SK-N-SH (cell line): ENCODE data around the gene HIF1A. TPM values are rescaled to one million over a fixed set of nuclear protein-coding genes. Genes with fewer than 3 reads are reported as not detected.

Source experiments
- CTCF ChIA-PET: fragments of 300-600, 350-600 bp; formaldehyde crosslinking; extraction: SDS; loops from one replicate; lab custom pipeline; 2021; lab: Yijun Ruan, JAX
- POLR2A ChIA-PET: fragments of 350-600 bp; sonication (Branson Sonifier 250); formaldehyde crosslinking; extraction: SDS; loops from one replicate; lab custom pipeline; 2020; ENCODE audit warnings: antibody characterized with exemption, inconsistent platforms; lab: Yijun Ruan, JAX
- DNase-seq: peaks from one replicate; pipeline ENCODE4 v3.0.0; 2012
- H2AFZ ChIP-seq: fragments of 200-600 bp; sonication (generic); 2 replicates; pipeline ENCODE4 v1.8.1; 2016; ENCODE audit warnings: antibody characterized with exemption, mild to moderate bottlenecking, low read depth
- H3F3A ChIP-seq: fragments of 200-600 bp; sonication (generic); replicated peaks from 2 replicates; pipeline ENCODE3; 2016; ENCODE audit warnings: antibody characterized with exemption, mild to moderate bottlenecking; ENCODE audit not compliant: insufficient read depth
- H3K27ac ChIP-seq, 2 experiments: fragments of 200-500 bp in 1 of 2; fragments of 200-600 bp in 1 of 2; sonication (Bioruptor generic) in 1 of 2; sonication (generic), shearing (Covaris generic) in 1 of 2; 2 replicates each; pipeline versions ENCODE4 v1.5.1 to v1.6.1; 2014 to 2016; ENCODE audit warnings: low read depth in 2 of 2, inconsistent platforms in 1 of 2, low read length in 1 of 2, mild to moderate bottlenecking in 1 of 2, mixed read lengths in 1 of 2
- H3K27me3 ChIP-seq: fragments of 200-600 bp; sonication (generic), shearing (Covaris generic); 2 replicates; pipeline ENCODE4 v1.6.1; 2016; ENCODE audit warnings: mixed run types; ENCODE audit not compliant: insufficient read depth
- H3K36me3 ChIP-seq, 2 experiments: fragments of 200-500 bp in 1 of 2; fragments of 200-600 bp in 1 of 2; sonication (Bioruptor generic) in 1 of 2; sonication (generic) in 1 of 2; replicated peaks in 1 of 2; 2 replicates each; pipeline versions ENCODE3 to v1.5.1; 2014 to 2016; ENCODE audit warnings: low read length in 1 of 2, mild to moderate bottlenecking in 1 of 2; ENCODE audit not compliant: insufficient read depth in 2 of 2, control insufficient read depth in 1 of 2
- H3K4me1 ChIP-seq, 2 experiments: fragments of 200-500 bp in 1 of 2; fragments of 200-600 bp in 1 of 2; sonication (Bioruptor generic) in 1 of 2; sonication (generic), shearing (Covaris generic) in 1 of 2; 2 replicates each; pipeline versions ENCODE4 v1.5.1 to v1.6.1; 2014 to 2016; ENCODE audit warnings: low read depth in 1 of 2, low read length in 1 of 2, mixed run types in 1 of 2; ENCODE audit not compliant: insufficient read depth in 2 of 2, control insufficient read depth in 1 of 2
- H3K4me2 ChIP-seq: fragments of 200-600 bp; sonication (generic), shearing (Covaris generic); 2 replicates; pipeline ENCODE4 v1.6.1; 2017; ENCODE audit warnings: mixed run types
- H3K4me3 ChIP-seq, 2 experiments: fragments of 200-500 bp in 1 of 2; fragments of 200-600 bp in 1 of 2; sonication (Bioruptor generic) in 1 of 2; sonication (generic), shearing (Covaris generic) in 1 of 2; 2 replicates each; pipeline versions ENCODE4 v1.5.1 to v1.8.1; 2014 to 2016; ENCODE audit warnings: low read depth in 2 of 2, inconsistent platforms in 1 of 2, low read length in 1 of 2, mild to moderate bottlenecking in 1 of 2, mixed read lengths in 1 of 2, moderate library complexity in 1 of 2
- H3K79me2 ChIP-seq: fragments of 200-600 bp; sonication (generic); 2 replicates; pipeline ENCODE4 v1.8.1; 2017; ENCODE audit warnings: mild to moderate bottlenecking; ENCODE audit not compliant: insufficient read depth
- H3K9ac ChIP-seq: fragments of 200-600 bp; sonication (generic); 2 replicates; pipeline ENCODE4 v1.6.1; 2017; ENCODE audit warnings: mixed run types
- H3K9me2 ChIP-seq: fragments of 200-600 bp; sonication (generic); 2 replicates; pipeline ENCODE4 v1.6.1; 2017; ENCODE audit warnings: mixed run types
- H3K9me3 ChIP-seq: fragments of 200-600 bp; sonication (generic); 2 replicates; pipeline ENCODE4 v1.6.1; 2017; ENCODE audit warnings: mixed run types, mild to moderate bottlenecking, moderate library complexity
- H4K20me1 ChIP-seq: fragments of 200-600 bp; sonication (generic); 2 replicates; pipeline ENCODE4 v1.6.1; 2017; ENCODE audit warnings: mild to moderate bottlenecking, mixed run types; ENCODE audit not compliant: insufficient read depth
- CHD2 ChIP-seq: fragments of 150-350 bp; IDR thresholded peaks from 2 replicates; pipeline ENCODE4 v1.6.1; 2018; ENCODE audit warnings: low read length; ENCODE audit not compliant: partially characterized antibody
- ELF1 ChIP-seq: IDR thresholded peaks from 2 replicates; pipeline ENCODE4 v1.4.0; 2012
- EZH2phosphoT487 ChIP-seq: fragments of 200-600 bp; sonication (generic); IDR thresholded peaks from 2 replicates; pipeline ENCODE4 v1.6.1; 2017; ENCODE audit warnings: low read depth, mixed run types, mild to moderate bottlenecking, antibody characterized with exemption, moderate library complexity, borderline replicate concordance
- FOXM1 ChIP-seq: IDR thresholded peaks from 2 replicates; pipeline ENCODE4 v1.4.0; 2012; ENCODE audit warnings: low read depth, mild to moderate bottlenecking
- GABPA ChIP-seq: IDR thresholded peaks from 2 replicates; pipeline ENCODE4 v1.4.0; 2012; ENCODE audit warnings: low read depth, mild to moderate bottlenecking
- GATA2 ChIP-seq: sonication (generic); formaldehyde crosslinking; IDR thresholded peaks from 2 replicates; pipeline ENCODE4 v1.5.0; 2020; ENCODE audit warnings: mild to moderate bottlenecking, missing genetic modification reagents
- MEF2A ChIP-seq: IDR thresholded peaks from 2 replicates; pipeline ENCODE4 v1.4.0; 2012; ENCODE audit warnings: low read depth, borderline replicate concordance
- MXI1 ChIP-seq: IDR thresholded peaks from 2 replicates; pipeline ENCODE4 v1.6.1; 2012; ENCODE audit warnings: mild to moderate bottlenecking, low read depth, low read length, improper control_type of control experiment
- NFIC ChIP-seq: IDR thresholded peaks from 2 replicates; pipeline ENCODE4 v1.4.0; 2012; ENCODE audit warnings: borderline replicate concordance
- NRF1 ChIP-seq: IDR thresholded peaks from 2 replicates; pipeline ENCODE4 v1.6.1; 2012; ENCODE audit warnings: low read depth, mild to moderate bottlenecking, low read length
- POLR2AphosphoS5 ChIP-seq: IDR thresholded peaks from 2 replicates; pipeline ENCODE4 v1.6.1; 2012; ENCODE audit warnings: low read depth, low read length
- RAD21 ChIP-seq: IDR thresholded peaks from 2 replicates; pipeline ENCODE4 v1.6.1; 2012; ENCODE audit warnings: mild to moderate bottlenecking, low read length
- SIN3A ChIP-seq: IDR thresholded peaks from 2 replicates; pipeline ENCODE4 v1.6.1; 2012; ENCODE audit warnings: low read depth, mild to moderate bottlenecking, low read length, moderate library complexity, borderline replicate concordance
- TAF1 ChIP-seq: IDR thresholded peaks from 2 replicates; pipeline ENCODE4 v1.6.1; 2012; ENCODE audit warnings: low read depth, mild to moderate bottlenecking, low read length, moderate library complexity, borderline replicate concordance
- TEAD4 ChIP-seq: IDR thresholded peaks from 2 replicates; pipeline ENCODE4 v1.4.0; 2012; ENCODE audit warnings: mild to moderate bottlenecking, borderline replicate concordance; ENCODE audit not compliant: insufficient read depth
- WGBS: methylation state at CpG from one replicate; pipeline ENCODE4 v1.1.6; 2017; ENCODE audit warnings: low lambda C conversion rate; 5-methylcytosine and 5-hydroxymethylcytosine counted together
- polyA plus RNA-seq, 3 experiments: library from polyadenylated mRNA; depleted of rRNA; stranded (reverse); fragments of >200 nt; gene quantifications; 2 replicates each; pipeline ENCODE4 v1.2.3, GENCODE V29; 2012
- TF ChIP-seq, protein P1 (sequence below): fragments of 150-350 bp; IDR thresholded peaks from 2 replicates; pipeline ENCODE4 v1.6.1; 2017; ENCODE audit warnings: antibody characterized with exemption, low read length, low read depth, borderline replicate concordance
- TF ChIP-seq, protein P2 (sequence below): IDR thresholded peaks from 2 replicates; pipeline ENCODE4; 2012
- TF ChIP-seq, protein P3 (sequence below): fragments of 150-350 bp; IDR thresholded peaks from 2 replicates; pipeline ENCODE4 v1.6.1; 2016; ENCODE audit warnings: mild to moderate bottlenecking, low read depth, low read length
- TF ChIP-seq, protein P4 (sequence below): IDR thresholded peaks from 2 replicates; pipeline ENCODE4 v1.6.1; 2012; ENCODE audit warnings: mild to moderate bottlenecking, low read depth, low read length, moderate library complexity
- TF ChIP-seq, protein P5 (sequence below): IDR thresholded peaks from 2 replicates; pipeline ENCODE4 v1.4.0; 2012; ENCODE audit warnings: low read depth
- TF ChIP-seq, protein P6 (sequence below): fragments of 200-600 bp; sonication (generic); IDR thresholded peaks from 2 replicates; pipeline ENCODE4 v1.6.1; 2017; ENCODE audit warnings: antibody characterized with exemption, mild to moderate bottlenecking, moderate library complexity
- TF ChIP-seq, protein P7 (sequence below): IDR thresholded peaks from 2 replicates; pipeline ENCODE4 v1.4.0; 2012; ENCODE audit warnings: low read depth, borderline replicate concordance

Gene HIF1A
- polyA plus RNA-seq, 1 of the 3 experiments (the other 2 are of a cell fraction): 20.8 TPM

DNA sequence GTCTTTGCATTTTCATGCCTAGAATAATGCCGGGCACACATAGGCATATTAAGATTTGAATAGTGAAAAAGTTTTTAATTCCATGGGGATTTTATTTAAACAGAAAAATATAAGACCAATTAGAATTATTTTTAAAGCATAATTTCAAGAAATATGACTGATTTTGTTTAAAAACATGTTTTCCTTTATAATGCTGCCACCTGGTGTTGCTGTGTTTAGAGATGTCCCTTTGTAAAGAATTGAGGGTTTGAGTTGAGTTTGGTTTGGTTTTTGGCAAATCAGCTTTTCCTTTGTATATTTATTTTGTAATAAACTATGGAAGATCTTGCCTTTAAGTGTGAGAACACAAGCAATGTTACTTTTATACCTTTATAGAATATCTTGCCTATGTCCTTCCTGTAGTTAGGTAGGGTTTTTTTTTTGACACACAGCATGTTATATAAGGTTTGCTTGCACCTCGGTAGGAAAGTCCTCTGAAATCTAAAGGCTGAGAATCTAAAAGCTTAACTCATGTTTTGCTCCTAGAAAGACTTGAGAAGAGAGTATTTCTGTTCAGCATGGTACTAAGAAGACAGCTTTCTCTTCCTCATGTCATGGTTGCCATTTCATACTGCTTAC is 35.6 kb downstream of the HIF1A start:
- Histone ChIP-seq H3K9me3 (no peaks in the 10 kb centered on the region), H3K36me3 (peaks cover 83 to 90% of the 10 kb centered on the region in 2 experiments), H3F3A (peaks cover 21% of the 10 kb centered on the region), H4K20me1 (peaks cover 5% of the 10 kb centered on the region; the same call in 1 of the 2 replicates), H3K79me2 (peaks cover 40% of the 10 kb centered on the region), H3K27me3 (no peaks in the 10 kb centered on the region), H3K4me2 (no peak overlapping the region), H2AFZ (no peak overlapping the region), H3K4me3 (no peak overlapping the region), H3K9me2 (no peaks in the 10 kb centered on the region), H3K4me1 (peaks cover 0 to 4% of the 10 kb centered on the region in 2 experiments; a peak in 1 of 4 replicates), H3K9ac (no peak overlapping the region), H3K27ac (peak overlapping the region; percentile 16 to 66)
- 83% methylated on average over 2 of the region's 2 CpGs for WGBS
- CTCF ChIA-PET: interaction anchor here (0.6 to 4.6 kb wide), 18 partner anchors 9 to 396 kb away, joined by 3 to 27 read pairs (median 4); partner anchors contain the start of gene SNAPC1
- POLR2A ChIA-PET: no interaction called here
- no peak for DNase-seq
- TF ChIP-seq FOXM1 (no peak), NFIC (no peak), RAD21 (peak; percentile 76), EZH2phosphoT487 (no peak), POLR2AphosphoS5 (no peak), GATA2 (no peak), SIN3A (no peak), TAF1 (no peak), GABPA (no peak), MXI1 (no peak), NRF1 (no peak), CHD2 (no peak), ELF1 (no peak), TEAD4 (no peak), MEF2A (no peak)
- TF ChIP-seq, protein P1, sequence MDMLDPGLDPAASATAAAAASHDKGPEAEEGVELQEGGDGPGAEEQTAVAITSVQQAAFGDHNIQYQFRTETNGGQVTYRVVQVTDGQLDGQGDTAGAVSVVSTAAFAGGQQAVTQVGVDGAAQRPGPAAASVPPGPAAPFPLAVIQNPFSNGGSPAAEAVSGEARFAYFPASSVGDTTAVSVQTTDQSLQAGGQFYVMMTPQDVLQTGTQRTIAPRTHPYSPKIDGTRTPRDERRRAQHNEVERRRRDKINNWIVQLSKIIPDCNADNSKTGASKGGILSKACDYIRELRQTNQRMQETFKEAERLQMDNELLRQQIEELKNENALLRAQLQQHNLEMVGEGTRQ: no peak
- TF ChIP-seq, protein P2, sequence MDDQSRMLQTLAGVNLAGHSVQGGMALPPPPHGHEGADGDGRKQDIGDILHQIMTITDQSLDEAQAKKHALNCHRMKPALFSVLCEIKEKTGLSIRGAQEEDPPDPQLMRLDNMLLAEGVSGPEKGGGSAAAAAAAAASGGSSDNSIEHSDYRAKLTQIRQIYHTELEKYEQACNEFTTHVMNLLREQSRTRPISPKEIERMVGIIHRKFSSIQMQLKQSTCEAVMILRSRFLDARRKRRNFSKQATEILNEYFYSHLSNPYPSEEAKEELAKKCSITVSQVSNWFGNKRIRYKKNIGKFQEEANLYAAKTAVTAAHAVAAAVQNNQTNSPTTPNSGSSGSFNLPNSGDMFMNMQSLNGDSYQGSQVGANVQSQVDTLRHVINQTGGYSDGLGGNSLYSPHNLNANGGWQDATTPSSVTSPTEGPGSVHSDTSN: no peak
- TF ChIP-seq, protein P3, sequence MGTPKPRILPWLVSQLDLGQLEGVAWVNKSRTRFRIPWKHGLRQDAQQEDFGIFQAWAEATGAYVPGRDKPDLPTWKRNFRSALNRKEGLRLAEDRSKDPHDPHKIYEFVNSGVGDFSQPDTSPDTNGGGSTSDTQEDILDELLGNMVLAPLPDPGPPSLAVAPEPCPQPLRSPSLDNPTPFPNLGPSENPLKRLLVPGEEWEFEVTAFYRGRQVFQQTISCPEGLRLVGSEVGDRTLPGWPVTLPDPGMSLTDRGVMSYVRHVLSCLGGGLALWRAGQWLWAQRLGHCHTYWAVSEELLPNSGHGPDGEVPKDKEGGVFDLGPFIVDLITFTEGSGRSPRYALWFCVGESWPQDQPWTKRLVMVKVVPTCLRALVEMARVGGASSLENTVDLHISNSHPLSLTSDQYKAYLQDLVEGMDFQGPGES: no peak
- TF ChIP-seq, protein P4, sequence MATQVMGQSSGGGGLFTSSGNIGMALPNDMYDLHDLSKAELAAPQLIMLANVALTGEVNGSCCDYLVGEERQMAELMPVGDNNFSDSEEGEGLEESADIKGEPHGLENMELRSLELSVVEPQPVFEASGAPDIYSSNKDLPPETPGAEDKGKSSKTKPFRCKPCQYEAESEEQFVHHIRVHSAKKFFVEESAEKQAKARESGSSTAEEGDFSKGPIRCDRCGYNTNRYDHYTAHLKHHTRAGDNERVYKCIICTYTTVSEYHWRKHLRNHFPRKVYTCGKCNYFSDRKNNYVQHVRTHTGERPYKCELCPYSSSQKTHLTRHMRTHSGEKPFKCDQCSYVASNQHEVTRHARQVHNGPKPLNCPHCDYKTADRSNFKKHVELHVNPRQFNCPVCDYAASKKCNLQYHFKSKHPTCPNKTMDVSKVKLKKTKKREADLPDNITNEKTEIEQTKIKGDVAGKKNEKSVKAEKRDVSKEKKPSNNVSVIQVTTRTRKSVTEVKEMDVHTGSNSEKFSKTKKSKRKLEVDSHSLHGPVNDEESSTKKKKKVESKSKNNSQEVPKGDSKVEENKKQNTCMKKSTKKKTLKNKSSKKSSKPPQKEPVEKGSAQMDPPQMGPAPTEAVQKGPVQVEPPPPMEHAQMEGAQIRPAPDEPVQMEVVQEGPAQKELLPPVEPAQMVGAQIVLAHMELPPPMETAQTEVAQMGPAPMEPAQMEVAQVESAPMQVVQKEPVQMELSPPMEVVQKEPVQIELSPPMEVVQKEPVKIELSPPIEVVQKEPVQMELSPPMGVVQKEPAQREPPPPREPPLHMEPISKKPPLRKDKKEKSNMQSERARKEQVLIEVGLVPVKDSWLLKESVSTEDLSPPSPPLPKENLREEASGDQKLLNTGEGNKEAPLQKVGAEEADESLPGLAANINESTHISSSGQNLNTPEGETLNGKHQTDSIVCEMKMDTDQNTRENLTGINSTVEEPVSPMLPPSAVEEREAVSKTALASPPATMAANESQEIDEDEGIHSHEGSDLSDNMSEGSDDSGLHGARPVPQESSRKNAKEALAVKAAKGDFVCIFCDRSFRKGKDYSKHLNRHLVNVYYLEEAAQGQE: no peak
- TF ChIP-seq, protein P5, sequence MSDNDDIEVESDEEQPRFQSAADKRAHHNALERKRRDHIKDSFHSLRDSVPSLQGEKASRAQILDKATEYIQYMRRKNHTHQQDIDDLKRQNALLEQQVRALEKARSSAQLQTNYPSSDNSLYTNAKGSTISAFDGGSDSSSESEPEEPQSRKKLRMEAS: no peak
- TF ChIP-seq, protein P6, sequence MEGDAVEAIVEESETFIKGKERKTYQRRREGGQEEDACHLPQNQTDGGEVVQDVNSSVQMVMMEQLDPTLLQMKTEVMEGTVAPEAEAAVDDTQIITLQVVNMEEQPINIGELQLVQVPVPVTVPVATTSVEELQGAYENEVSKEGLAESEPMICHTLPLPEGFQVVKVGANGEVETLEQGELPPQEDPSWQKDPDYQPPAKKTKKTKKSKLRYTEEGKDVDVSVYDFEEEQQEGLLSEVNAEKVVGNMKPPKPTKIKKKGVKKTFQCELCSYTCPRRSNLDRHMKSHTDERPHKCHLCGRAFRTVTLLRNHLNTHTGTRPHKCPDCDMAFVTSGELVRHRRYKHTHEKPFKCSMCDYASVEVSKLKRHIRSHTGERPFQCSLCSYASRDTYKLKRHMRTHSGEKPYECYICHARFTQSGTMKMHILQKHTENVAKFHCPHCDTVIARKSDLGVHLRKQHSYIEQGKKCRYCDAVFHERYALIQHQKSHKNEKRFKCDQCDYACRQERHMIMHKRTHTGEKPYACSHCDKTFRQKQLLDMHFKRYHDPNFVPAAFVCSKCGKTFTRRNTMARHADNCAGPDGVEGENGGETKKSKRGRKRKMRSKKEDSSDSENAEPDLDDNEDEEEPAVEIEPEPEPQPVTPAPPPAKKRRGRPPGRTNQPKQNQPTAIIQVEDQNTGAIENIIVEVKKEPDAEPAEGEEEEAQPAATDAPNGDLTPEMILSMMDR: peak; percentile 76
- TF ChIP-seq, protein P7, sequence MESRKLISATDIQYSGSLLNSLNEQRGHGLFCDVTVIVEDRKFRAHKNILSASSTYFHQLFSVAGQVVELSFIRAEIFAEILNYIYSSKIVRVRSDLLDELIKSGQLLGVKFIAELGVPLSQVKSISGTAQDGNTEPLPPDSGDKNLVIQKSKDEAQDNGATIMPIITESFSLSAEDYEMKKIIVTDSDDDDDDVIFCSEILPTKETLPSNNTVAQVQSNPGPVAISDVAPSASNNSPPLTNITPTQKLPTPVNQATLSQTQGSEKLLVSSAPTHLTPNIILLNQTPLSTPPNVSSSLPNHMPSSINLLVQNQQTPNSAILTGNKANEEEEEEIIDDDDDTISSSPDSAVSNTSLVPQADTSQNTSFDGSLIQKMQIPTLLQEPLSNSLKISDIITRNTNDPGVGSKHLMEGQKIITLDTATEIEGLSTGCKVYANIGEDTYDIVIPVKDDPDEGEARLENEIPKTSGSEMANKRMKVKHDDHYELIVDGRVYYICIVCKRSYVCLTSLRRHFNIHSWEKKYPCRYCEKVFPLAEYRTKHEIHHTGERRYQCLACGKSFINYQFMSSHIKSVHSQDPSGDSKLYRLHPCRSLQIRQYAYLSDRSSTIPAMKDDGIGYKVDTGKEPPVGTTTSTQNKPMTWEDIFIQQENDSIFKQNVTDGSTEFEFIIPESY: no peak
